Sigmoid colon (tissue), 4 donors: Measurements from ENCODE around the gene CSPG4.

Experiments
- CTCF ChIP-seq, 4 experiments: fragments of 450-650 bp in 3 of 4; fragments of 200-600 bp in 1 of 4; IDR thresholded peaks; one replicate each; pipeline ENCODE4 v1.5.1; 2016 to 2019; ENCODE audit warnings: antibody characterized with exemption in 4 of 4, mild to moderate bottlenecking in 3 of 4, moderate library complexity in 2 of 4
- EP300 ChIP-seq, 4 donors: sonication (generic); formaldehyde crosslinking; IDR thresholded peaks; one replicate each; pipeline ENCODE4 v1.6.1; 2017; ENCODE audit warnings: antibody characterized with exemption in 4 of 4
- POLR2A ChIP-seq, 2 donors: fragments of 450-650 bp; IDR thresholded peaks; one replicate each; pipeline ENCODE4 v1.6.1; 2016; ENCODE audit warnings: antibody characterized with exemption in 2 of 2, mild to moderate bottlenecking in 2 of 2, moderate library complexity in 2 of 2
- POLR2AphosphoS5 ChIP-seq, 4 donors: sonication (generic); formaldehyde crosslinking; IDR thresholded peaks; one replicate each; pipeline ENCODE4 v1.6.1; 2017; ENCODE audit warnings: antibody characterized with exemption in 4 of 4

GRCh38 chr15:75656813-75657212 lies 55.8 kb downstream of the CSPG4 start:
- no peak for TF ChIP-seq CTCF (IDR thresholded peaks at IDR 0.05)
- no peak for TF ChIP-seq POLR2A (IDR thresholded peaks at IDR 0.05)
- no peak for TF ChIP-seq EP300 (IDR thresholded peaks at IDR 0.05)
- no peak for TF ChIP-seq POLR2AphosphoS5 (IDR thresholded peaks at IDR 0.05)
